Fibroblast of villous mesenchyme (primary cell): Measurements from ENCODE around the gene XYLT1. TPM values are rescaled to one million over a fixed set of nuclear protein-coding genes. Genes with fewer than 3 reads are reported as not detected.

ENCODE experiments used
- DNase-seq: peaks from one replicate; pipeline ENCODE4 v3.0.0-alpha.2; 2010; ENCODE audit warnings: low read depth
- H3K4me3 ChIP-seq: 2 replicates; pipeline ENCODE4 v1.5.1; 2011; ENCODE audit warnings: low read depth, mild to moderate bottlenecking, low read length
- total RNA-seq: library from RNA; depleted of rRNA; stranded (reverse); fragments of >200 nt; gene quantifications from 2 replicates; pipeline ENCODE4 v1.2.3, GENCODE V29; 2012
- TF ChIP-seq, protein P1 (sequence below): IDR thresholded peaks from 2 replicates; pipeline ENCODE4 v1.5.1; 2012; ENCODE audit warnings: low read depth, mild to moderate bottlenecking, low read length; ENCODE audit not compliant: insufficient read depth

XYLT1 gene
- total RNA-seq, 1 donor: 2.6 TPM

DNA sequence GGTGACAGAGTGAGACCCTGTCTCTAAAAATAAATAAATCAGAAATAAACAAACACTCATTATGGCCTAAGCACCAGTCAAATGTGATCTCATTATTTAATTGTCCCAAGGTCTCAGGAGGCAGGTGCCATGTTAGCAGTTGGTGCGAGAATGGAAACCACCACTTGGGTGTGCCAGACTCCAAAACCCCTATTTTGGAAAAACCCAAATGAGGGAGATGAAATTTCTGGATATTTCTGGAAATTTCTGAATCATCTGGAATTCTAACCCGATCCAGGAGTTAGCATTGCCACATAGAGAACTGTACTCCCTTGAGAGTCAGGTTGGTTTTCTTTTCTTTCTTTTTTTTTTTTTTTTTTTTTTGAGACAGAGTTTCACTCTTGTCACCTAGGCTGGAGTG, 264.0 kb downstream of the XYLT1 start:
- no peak overlapping the region for H3K4me3 ChIP-seq
- no peak for DNase-seq
- TF ChIP-seq, protein P1, sequence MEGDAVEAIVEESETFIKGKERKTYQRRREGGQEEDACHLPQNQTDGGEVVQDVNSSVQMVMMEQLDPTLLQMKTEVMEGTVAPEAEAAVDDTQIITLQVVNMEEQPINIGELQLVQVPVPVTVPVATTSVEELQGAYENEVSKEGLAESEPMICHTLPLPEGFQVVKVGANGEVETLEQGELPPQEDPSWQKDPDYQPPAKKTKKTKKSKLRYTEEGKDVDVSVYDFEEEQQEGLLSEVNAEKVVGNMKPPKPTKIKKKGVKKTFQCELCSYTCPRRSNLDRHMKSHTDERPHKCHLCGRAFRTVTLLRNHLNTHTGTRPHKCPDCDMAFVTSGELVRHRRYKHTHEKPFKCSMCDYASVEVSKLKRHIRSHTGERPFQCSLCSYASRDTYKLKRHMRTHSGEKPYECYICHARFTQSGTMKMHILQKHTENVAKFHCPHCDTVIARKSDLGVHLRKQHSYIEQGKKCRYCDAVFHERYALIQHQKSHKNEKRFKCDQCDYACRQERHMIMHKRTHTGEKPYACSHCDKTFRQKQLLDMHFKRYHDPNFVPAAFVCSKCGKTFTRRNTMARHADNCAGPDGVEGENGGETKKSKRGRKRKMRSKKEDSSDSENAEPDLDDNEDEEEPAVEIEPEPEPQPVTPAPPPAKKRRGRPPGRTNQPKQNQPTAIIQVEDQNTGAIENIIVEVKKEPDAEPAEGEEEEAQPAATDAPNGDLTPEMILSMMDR: no peak

DNA sequence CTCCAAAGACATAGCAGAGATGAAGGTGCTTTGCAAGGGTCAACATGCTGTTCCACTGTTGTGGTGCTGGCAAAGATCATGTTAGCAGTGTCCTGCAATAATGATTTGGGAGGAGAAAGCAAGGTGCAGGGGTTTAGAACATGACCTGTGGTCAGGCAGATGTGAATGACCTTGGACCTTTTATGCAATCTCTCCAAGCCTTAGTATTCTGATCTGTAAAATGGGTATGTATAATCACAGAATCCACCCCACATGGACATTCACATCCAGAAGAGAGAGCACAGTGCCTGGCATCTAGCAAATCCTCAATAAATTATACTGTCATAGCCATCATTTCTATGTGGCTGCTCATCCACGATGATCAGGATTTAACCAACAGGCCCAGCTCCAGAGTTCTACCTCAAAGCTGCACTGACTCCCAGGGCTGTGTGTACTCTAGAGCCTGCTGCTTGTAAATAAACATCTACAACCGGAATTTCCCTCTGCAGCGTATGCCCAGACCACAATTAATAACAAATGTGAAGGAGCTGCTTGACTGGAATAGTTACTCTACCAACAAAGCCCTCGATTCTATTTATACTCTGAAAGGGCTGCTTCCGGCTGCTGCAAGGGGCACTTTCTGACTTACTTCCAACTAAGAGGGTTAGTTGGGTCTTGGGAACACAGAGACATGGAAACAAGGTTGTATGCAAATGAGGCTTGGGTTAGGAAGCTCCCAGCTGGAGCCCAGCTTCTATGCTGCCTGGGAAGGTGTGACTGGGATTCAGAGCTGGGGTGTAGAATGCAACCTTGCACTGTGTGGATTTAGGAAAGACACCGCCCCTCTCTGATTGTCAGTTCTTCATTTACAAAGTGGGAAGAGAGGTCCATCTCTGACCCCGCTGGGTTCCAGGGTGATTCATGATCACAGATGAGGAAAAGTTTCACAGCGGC, 265.2 kb downstream of the XYLT1 start:
- TF ChIP-seq, protein P1: no peak
- peak; percentile 29 for DNase-seq
- no peak overlapping the region for H3K4me3 ChIP-seq

DNA sequence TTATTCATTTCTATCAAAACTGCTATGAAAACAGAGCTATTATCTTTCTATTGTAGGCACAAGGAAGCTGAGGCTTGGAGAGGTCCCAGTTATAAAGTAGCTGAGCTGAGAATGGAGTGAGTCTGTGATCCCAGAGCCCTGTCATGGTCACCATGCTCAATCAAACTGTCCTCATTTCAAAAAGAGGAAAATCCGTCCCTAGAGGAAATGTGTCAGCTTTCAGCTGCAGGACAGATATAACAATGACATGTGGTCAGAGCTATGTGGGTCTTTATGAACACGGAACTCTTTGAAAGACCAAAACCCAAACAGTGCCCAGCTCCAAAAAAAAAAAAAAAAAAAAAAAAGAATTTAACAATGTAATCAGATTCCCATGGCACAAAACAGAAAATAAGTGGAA, 266.1 kb downstream of the XYLT1 start:
- TF ChIP-seq, protein P1: no peak
- DNase-seq: no peak
- no peak overlapping the region for H3K4me3 ChIP-seq

DNA sequence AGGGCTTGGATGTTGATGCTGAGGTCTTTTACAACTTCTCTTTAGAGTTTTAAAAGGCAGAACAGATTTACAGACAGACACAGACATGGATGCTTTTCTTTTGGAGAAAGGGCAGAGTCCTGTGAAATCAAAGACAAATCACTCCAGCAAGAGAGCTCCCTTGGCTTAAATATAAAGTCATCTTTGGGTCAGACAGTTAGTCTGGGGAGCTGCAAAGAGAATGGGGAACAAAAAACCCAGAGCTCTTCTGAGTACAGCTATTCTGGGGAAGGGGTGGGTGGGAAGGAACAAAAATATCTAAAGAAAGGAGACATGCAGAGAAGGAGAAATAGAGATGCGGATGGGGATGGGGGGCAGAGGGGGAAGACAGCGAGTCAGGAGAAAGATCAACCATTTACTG, 266.6 kb downstream of the XYLT1 start:
- TF ChIP-seq, protein P1: no peak
- H3K4me3 ChIP-seq: no peak overlapping the region
- no peak for DNase-seq

DNA sequence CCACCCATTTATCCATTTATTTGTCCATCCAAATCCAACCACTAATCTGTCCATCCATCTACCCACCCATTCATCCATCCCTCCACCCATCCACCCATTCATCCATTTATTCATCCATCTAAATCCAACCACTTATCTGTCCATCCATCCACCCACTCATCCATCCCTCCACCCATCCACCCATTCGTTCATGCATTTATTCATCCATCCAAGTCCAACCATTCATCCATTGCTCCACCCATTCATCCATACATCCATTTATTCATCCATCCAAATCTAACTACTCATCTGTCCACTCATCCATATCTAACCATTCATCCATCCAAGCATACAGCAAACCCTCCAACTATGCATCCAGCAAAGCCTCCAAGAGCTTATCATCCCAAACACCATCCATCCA, 267.3 kb downstream of the XYLT1 start:
- TF ChIP-seq, protein P1: no peak
- no peak overlapping the region for H3K4me3 ChIP-seq
- no peak for DNase-seq

DNA sequence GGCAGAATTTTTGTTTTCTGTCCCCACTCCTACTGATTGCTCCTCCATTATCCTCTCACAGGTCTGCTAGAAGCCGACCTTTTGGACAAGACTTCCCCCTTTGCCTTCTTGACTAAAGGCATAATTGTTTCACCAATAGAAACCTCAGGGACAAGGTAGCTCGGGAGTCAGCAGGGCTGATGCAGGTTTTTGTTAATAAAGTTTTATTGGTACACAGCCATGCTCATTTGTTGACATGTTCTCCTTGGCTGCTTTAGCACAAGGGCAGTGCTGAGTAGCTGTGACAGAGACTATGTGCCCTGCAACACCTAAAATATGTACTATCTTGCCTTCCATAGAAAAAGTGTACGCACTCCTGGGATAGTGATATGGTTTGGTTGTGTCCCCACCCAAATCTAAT, 271.6 kb downstream of the XYLT1 start:
- TF ChIP-seq, protein P1: no peak
- no peak overlapping the region for H3K4me3 ChIP-seq
- no peak for DNase-seq

DNA sequence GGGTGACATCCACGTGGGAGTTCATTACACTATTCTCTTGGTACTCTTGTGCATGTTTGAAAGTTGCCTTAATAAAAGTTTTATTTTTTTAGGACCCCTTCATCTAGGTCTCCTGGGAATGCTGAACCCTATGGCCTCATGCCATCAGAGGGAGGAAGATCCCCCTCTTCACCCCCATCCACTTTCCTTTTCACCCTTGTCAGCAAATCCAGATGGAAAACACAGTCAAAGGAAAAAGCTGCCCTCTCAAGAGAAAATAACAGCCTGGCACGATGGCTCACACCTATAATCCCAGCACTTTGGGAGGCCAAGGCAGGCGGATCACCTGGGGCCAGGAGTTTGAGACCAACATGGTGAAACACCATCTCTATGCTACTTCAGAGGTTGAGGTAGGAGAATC, 274.2 kb downstream of the XYLT1 start:
- TF ChIP-seq, protein P1: no peak
- no peak overlapping the region for H3K4me3 ChIP-seq
- DNase-seq: no peak
